ENCODE data around the gene NPTX2. TPM values are rescaled to one million over a fixed set of nuclear protein-coding genes. Genes with fewer than 3 reads are reported as not detected.

NPTX2 gene
- total RNA-seq, 1 donor from 2014 or later, result 5.1 TPM

DNA sequence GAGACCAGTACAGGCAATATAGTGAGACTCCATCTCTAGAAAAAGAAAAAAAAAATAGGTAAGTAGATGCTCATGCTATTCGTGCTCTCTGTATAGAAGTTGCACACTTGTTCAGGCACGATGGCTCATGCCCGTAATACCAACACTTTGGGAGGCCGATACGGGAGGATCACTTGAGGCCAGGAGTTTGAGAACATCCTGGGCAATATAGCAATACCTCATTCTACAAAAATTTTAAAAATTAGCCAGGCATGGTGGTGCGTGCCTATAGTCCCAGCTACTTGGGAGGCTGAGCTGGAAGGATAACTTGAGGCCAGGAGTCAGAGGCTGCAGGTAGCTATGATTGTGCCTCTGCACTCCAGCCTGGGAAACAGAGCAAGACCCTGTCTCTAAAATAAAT, 17.2 kb upstream of the NPTX2 start:
- Mint-ChIP-seq H3K4me1 (ENCODE audit: unreplicated experiment) (no peaks in the 10 kb centered on the region), H3K9me3 (ENCODE audit: unreplicated experiment) (no peaks in the 10 kb centered on the region)

DNA sequence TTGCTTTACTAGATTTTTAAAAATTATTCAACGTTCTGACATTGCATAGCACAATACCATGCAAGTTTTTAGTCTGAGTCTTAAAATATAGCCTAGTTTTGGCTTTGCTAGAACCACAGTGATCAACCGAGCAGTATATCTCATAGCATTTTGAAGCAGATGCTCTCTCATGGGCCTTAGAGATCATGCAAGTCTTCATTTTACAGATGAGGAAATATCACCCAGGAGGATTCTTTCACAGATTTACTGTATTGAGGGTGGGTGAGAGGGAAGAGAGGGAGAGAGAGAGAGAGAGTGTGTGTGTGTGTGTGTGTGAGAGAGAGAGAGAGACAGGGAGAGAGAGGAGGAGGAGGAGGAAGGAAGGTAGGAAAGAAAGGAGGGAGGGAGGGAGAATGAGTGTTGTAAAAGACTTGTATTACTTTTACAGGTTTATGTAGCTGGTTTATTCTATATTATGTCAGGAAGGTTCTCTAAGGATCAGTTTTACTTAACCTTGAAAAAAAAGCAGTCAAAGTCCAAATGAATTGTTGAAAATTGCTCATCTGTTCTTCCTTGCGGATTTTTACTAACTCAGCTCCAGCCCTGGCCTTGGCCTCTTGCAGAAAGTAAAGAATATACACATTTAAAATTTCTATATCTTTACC, 14.2 kb upstream of the NPTX2 start:
- Mint-ChIP-seq H3K4me1 (ENCODE audit: unreplicated experiment) (no peaks in the 10 kb centered on the region), H3K36me3 (ENCODE audit: unreplicated experiment) (no peaks in the 10 kb centered on the region), H3K9me3 (ENCODE audit: unreplicated experiment) (no peaks in the 10 kb centered on the region), H3K4me3 (ENCODE audit: unreplicated experiment) (no peak overlapping the region), H3K27me3 (ENCODE audit: unreplicated experiment) (peaks cover 10% of the 10 kb centered on the region), H3K27ac (ENCODE audit: unreplicated experiment) (no peak overlapping the region)
- DNase-seq (ENCODE audit: extremely low spot score, unreplicated experiment), result no peak
- TF ChIP-seq, protein P1, sequence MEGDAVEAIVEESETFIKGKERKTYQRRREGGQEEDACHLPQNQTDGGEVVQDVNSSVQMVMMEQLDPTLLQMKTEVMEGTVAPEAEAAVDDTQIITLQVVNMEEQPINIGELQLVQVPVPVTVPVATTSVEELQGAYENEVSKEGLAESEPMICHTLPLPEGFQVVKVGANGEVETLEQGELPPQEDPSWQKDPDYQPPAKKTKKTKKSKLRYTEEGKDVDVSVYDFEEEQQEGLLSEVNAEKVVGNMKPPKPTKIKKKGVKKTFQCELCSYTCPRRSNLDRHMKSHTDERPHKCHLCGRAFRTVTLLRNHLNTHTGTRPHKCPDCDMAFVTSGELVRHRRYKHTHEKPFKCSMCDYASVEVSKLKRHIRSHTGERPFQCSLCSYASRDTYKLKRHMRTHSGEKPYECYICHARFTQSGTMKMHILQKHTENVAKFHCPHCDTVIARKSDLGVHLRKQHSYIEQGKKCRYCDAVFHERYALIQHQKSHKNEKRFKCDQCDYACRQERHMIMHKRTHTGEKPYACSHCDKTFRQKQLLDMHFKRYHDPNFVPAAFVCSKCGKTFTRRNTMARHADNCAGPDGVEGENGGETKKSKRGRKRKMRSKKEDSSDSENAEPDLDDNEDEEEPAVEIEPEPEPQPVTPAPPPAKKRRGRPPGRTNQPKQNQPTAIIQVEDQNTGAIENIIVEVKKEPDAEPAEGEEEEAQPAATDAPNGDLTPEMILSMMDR (IDR thresholded peaks at IDR 0.05), result no peak

More for the DNA sequence above, 17.2 kb upstream of the NPTX2 start:
- Mint-ChIP-seq H3K4me3 (ENCODE audit: unreplicated experiment) (no peak overlapping the region), H3K27me3 (ENCODE audit: unreplicated experiment) (peaks cover 10% of the 10 kb centered on the region), H3K27ac (ENCODE audit: unreplicated experiment) (no peak overlapping the region), H3K36me3 (ENCODE audit: unreplicated experiment) (no peaks in the 10 kb centered on the region)
- DNase-seq (ENCODE audit: extremely low spot score, unreplicated experiment), result no peak
- TF ChIP-seq, protein P1 (IDR thresholded peaks at IDR 0.05), result no peak

DNA sequence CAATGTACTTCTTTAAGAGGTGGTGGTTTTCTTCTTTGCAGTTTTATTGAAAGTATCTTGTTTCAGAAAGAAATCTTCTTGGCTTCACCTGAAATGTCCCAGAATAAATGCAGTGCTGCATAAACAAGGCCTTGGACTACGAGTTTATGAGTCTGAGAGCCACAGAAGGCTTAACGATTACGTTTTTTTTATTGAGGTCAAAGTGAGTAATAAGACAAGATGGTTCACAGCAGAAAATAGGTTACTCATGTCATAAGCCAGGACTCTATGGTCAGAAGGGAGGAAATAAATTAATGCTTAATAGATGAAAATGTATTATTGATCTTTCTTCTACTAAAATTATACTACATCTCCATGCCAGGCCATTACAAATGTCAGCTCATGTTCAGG, 13.7 kb upstream of the NPTX2 start:
- Mint-ChIP-seq H3K4me1 (ENCODE audit: unreplicated experiment) (no peaks in the 10 kb centered on the region), H3K27ac (ENCODE audit: unreplicated experiment) (no peak overlapping the region), H3K9me3 (ENCODE audit: unreplicated experiment) (no peaks in the 10 kb centered on the region), H3K4me3 (ENCODE audit: unreplicated experiment) (no peak overlapping the region), H3K36me3 (ENCODE audit: unreplicated experiment) (no peaks in the 10 kb centered on the region), H3K27me3 (ENCODE audit: unreplicated experiment) (peaks cover 13% of the 10 kb centered on the region)
- no peak for DNase-seq (ENCODE audit: extremely low spot score, unreplicated experiment)
- TF ChIP-seq, protein P1 (IDR thresholded peaks at IDR 0.05), result no peak

DNA sequence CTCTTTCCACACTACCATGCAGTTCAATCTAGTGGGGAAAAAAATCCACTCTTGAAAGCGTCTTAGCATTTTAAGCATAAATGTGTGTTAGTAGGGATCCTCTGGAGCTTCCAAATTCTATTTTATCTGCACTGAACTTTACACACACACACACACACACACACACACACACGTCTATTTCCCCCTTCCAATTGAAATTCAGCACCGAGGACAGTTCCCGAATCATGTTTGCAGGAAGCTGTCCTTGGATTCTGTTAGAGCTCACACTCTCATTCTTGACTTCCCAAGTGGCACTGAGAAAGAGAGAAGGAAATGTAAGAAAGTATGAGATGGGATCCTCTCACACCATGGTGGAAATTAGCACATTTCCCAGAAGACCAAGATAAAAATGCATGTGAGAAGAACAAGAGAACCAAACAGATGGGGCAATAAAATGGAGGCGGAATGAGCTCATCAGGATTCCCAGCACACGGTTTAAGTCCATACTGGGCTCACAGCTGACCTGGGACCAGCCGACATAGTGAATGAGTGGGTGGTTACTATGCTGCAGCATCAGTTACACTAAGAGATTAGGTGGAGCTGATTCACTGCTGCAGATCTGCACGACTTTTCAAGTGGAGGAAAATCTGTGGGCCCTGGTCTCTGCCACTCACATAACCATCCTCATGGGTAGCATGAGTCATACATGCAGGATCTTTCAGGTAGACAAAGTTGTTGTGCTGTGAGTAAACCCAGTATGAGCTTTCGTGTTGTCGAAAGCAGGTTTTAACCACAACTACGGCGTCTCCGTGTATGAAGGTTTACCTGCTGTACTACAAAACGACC, 3.3 kb upstream of the NPTX2 start:
- peaks cover 48% of the 10 kb centered on the region for H3K27me3 Mint-ChIP-seq (ENCODE audit: unreplicated experiment)
- TF ChIP-seq, protein P1 (IDR thresholded peaks at IDR 0.05), result no peak
- no peak for DNase-seq (ENCODE audit: extremely low spot score, unreplicated experiment)

DNA sequence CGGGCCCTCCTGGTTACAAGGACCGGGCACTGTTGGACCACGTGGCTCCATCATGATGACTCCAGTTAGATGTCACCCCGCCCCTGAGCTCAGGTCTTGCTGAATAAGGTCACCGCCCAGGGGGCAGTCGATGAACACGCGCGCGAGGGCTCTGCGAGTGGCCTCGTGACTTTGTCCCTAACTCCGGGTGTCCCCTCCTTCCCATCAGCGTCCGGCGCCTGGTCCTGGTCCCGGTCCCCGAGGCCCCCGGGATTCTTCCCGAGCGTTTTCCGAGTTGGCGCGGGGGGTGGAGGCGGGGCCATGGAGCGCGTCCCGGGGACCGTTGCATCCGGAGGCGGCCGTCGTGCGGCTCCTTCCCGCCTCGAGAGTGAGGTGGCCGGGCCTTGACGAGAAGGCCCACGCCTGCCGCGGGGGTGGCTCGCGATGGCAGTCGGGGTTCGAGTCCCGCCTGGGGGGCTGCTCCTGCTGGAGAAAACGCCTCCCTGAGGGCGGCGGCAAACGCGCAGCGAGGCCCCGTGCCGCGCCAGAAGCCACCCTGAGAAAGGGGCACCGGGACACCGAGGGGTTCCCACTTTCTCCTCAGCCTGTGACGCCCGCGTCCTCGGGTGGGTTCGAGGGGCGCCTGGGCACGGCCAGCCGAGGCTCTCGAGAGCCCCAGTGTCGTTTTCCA, 569 bp upstream of the NPTX2 start:
- TF ChIP-seq, protein P1 (IDR thresholded peaks at IDR 0.05), result no peak
- Mint-ChIP-seq H3K4me3 (ENCODE audit: unreplicated experiment) (no peak overlapping the region), H3K4me1 (ENCODE audit: unreplicated experiment) (peaks cover 19% of the 10 kb centered on the region)

More for the DNA sequence above, 3.3 kb upstream of the NPTX2 start:
- Mint-ChIP-seq H3K27ac (ENCODE audit: unreplicated experiment) (no peak overlapping the region), H3K9me3 (ENCODE audit: unreplicated experiment) (no peaks in the 10 kb centered on the region), H3K36me3 (ENCODE audit: unreplicated experiment) (no peaks in the 10 kb centered on the region), H3K4me3 (ENCODE audit: unreplicated experiment) (no peak overlapping the region), H3K4me1 (ENCODE audit: unreplicated experiment) (peaks cover 9% of the 10 kb centered on the region)

More for the DNA sequence above, 569 bp upstream of the NPTX2 start:
- Mint-ChIP-seq H3K36me3 (ENCODE audit: unreplicated experiment) (no peaks in the 10 kb centered on the region), H3K27me3 (ENCODE audit: unreplicated experiment) (peaks cover 45% of the 10 kb centered on the region), H3K27ac (ENCODE audit: unreplicated experiment) (no peak overlapping the region), H3K9me3 (ENCODE audit: unreplicated experiment) (no peaks in the 10 kb centered on the region)
- DNase-seq (ENCODE audit: extremely low spot score, unreplicated experiment), result no peak

Data from osteocyte (in vitro differentiated cells).